ENCODE results near the gene MOB3A. TPM values are rescaled to one million over a fixed set of nuclear protein-coding genes. Genes with fewer than 3 reads are reported as not detected.

Gene MOB3A
- total and polyA plus RNA-seq, 2 of the 8 experiments (the other 6 are each of a cell fraction or from before 2014, with no cell fraction given) = 9.2 to 9.6 TPM

DNA sequence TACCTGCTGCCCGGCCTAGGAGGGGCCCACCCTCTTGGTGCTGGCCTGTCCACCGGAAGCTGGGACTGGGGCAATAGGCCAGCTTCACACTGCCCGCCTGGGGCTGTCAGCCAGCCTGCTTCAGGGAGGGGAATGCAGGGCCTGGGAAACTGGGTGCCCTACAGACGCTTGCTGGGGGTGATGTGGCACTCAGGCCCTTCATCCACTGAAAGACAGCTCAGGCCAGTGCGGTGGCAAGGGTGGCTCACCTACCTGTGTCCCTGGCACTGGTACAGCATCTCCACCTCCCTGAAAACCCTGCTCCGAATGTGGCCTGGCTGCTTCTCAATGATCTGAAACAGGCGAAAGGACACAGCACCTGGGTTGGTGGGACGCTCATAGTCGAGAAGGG, 52.9 kb downstream of the MOB3A start:
- peaks cover 0 to 9% of the 10 kb centered on the region in 2 experiments; a peak in 1 of 4 replicates for H3K79me2 ChIP-seq (ENCODE audit: control insufficient read depth in 1 of 2, insufficient read depth in 2 of 2, low read length in 2 of 2)
- peaks cover 10% of the 10 kb centered on the region for H3K79me1 ChIP-seq (ENCODE audit: low read depth, low read length)
- H2BK20ac ChIP-seq (ENCODE audit: low read length) = no peak overlapping the region
- no peak overlapping the region for H2BK12ac ChIP-seq (ENCODE audit: low read depth, low read length)
- TF ChIP-seq TBP (IDR thresholded peaks at IDR 0.05; ENCODE audit: low read depth, low read length) (no peak), GTF2F1 (IDR thresholded peaks at IDR 0.05; ENCODE audit: borderline replicate concordance, low read depth, low read length) (no peak), KDM1A (IDR thresholded peaks at IDR 0.05; ENCODE audit: borderline replicate concordance, low read length) (no peak), BACH1 (IDR thresholded peaks at IDR 0.05; ENCODE audit: low read length) (no peak), CHD1 (IDR thresholded peaks at IDR 0.05; ENCODE audit: low read depth, low read length) (no peak), KDM5A (IDR thresholded peaks at IDR 0.05; ENCODE audit: low read length) (no peak), SP2 (IDR thresholded peaks at IDR 0.05; ENCODE audit: low read length) (no peak), CREB1 (IDR thresholded peaks at IDR 0.05) (no peak), FOSL1 (IDR thresholded peaks at IDR 0.05; ENCODE audit: insufficient read depth, low read depth, low read length) (no peak)
- TF ChIP-seq, protein P1, sequence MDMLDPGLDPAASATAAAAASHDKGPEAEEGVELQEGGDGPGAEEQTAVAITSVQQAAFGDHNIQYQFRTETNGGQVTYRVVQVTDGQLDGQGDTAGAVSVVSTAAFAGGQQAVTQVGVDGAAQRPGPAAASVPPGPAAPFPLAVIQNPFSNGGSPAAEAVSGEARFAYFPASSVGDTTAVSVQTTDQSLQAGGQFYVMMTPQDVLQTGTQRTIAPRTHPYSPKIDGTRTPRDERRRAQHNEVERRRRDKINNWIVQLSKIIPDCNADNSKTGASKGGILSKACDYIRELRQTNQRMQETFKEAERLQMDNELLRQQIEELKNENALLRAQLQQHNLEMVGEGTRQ (IDR thresholded peaks at IDR 0.05; ENCODE audit: low read length) = no peak
- peaks cover 7 to 43% (median 29%) of the 10 kb centered on the region in 4 experiments for H3K36me3 ChIP-seq (ENCODE audit: control insufficient read depth in 2 of 4, insufficient read depth in 4 of 4, low read length in 3 of 4)
- no peak overlapping the region for H3K14ac ChIP-seq (ENCODE audit: insufficient read length)
- peak overlapping the region; percentile 92; the same call in 1 of the 2 replicates for H2BK5ac ChIP-seq (ENCODE audit: low read depth, low read length)
- no peak overlapping the region for H4K5ac ChIP-seq (ENCODE audit: insufficient read length, low read depth, low read length)
- no peak overlapping the region for H4K91ac ChIP-seq (replicated peaks; ENCODE audit: insufficient read length, low read length)
- H2AK5ac ChIP-seq (ENCODE audit: low read depth, low read length) = no peak overlapping the region
- peaks cover 10 to 41% of the 10 kb centered on the region in 2 experiments for H4K20me1 ChIP-seq (replicated peaks in 1 of 2; ENCODE audit: control insufficient read depth in 1 of 2, insufficient read depth in 2 of 2, low read length in 2 of 2)
- FAIRE-seq = no peak
- no peaks in the 10 kb centered on the region for H3K27me3 ChIP-seq (replicated peaks in 1 of 4; ENCODE audit: control insufficient read depth in 3 of 4, extremely low read depth in 1 of 4, insufficient read depth in 3 of 4, low read length in 3 of 4)
- H3K23me2 ChIP-seq (ENCODE audit: low read depth, low read length) = no peaks in the 10 kb centered on the region
- CTCF ChIA-PET (ENCODE audit: partially characterized antibody) = interaction anchor here (1.3 to 2.7 kb wide), 3 partner anchors 24 to 115 kb away, joined by 4 to 13 read pairs (median 5); no protein-coding TSS in a partner anchor
- no peak overlapping the region for H3K56ac ChIP-seq (replicated peaks; ENCODE audit: insufficient read length, low read depth, low read length)
- WGBS, 2 experiments (ENCODE audit: extremely low coverage in 1 of 2, insufficient coverage in 1 of 2, insufficient read length in 1 of 2, insufficient replicate concordance in 2 of 2, low coverage in 1 of 2, low lambda C conversion rate in 2 of 2, missing lambda C conversion rate in 1 of 2) = 87% methylated on average over 9 of the region's 9 CpGs; no CpG with 5 or more reads in 1 of the 2 experiments
- H2BK120ac ChIP-seq (replicated peaks; ENCODE audit: low read depth, low read length) = no peak overlapping the region
- 0 out of 2 replicates have a peak overlapping the region, but pooled peaks have one; percentile 25 for H3K18ac ChIP-seq (ENCODE audit: extremely low read depth, low read length)
- H3K9me3 ChIP-seq (ENCODE audit: insufficient read depth in 2 of 2, low read depth in 1 of 2, low read length in 1 of 2) = no peaks in the 10 kb centered on the region
- POLR2A ChIA-PET (ENCODE audit: partially characterized antibody) = interaction anchor here (0.6 to 27.5 kb wide), 8 partner anchors 8 to 578 kb away, joined by 3 to 524 read pairs (median 4); partner anchors contain the start of genes ADAT3, MKNK2 and SCAMP4
- H3K4ac ChIP-seq (replicated peaks; ENCODE audit: insufficient read length, low read depth, low read length) = no peak overlapping the region
- peak in 1 of 2 experiments; percentile 49 for DNase-seq (ENCODE audit: low read depth in 1 of 2, low spot score in 2 of 2)
- no peak overlapping the region for H2AFZ ChIP-seq (ENCODE audit: low read length)
- no peak overlapping the region for H3K9ac ChIP-seq (replicated peaks in 1 of 4; ENCODE audit: extremely low read depth in 1 of 4, low read depth in 3 of 4, low read length in 3 of 4)
- no peak overlapping the region for H4K8ac ChIP-seq (ENCODE audit: extremely low read depth, insufficient read depth, low read length)
- H3K4me3 ChIP-seq (ENCODE audit: extremely low read depth in 1 of 4, insufficient read depth in 2 of 4, low read depth in 3 of 4, low read length in 4 of 4) = no peak overlapping the region
- no peak overlapping the region for H3K23ac ChIP-seq (ENCODE audit: insufficient read length)
- H3K4me2 ChIP-seq (ENCODE audit: insufficient read depth in 1 of 2, low read depth in 2 of 2, low read length in 2 of 2) = 0 out of 4 replicates have a peak overlapping the region, but pooled peaks of 1 of the 2 experiments have one; percentile 65
- H3K27ac ChIP-seq (ENCODE audit: low read depth, low read length) = peak overlapping the region; percentile 94; the same call in 1 of the 2 replicates
- peaks cover 0 to 19% (median 14%) of the 10 kb centered on the region in 4 experiments; a peak in 5 of 7 replicates for H3K4me1 ChIP-seq (replicated peaks in 1 of 4; ENCODE audit: control insufficient read depth in 3 of 4, insufficient read depth in 4 of 4, low read length in 3 of 4)
- H2BK15ac ChIP-seq (ENCODE audit: low read length) = peak overlapping the region; percentile 72; the same call in 1 of the 2 replicates

All from H1 (cell line).